OCI-LY3 (cell line): ENCODE measurements around the gene C1QTNF2.

Experiments
- H2AFZ ChIP-seq: fragments of 200-600, 300-600 bp; shearing (Covaris generic); 2 replicates; pipeline ENCODE4 v1.6.0; 2014; ENCODE audit warnings: antibody characterized with exemption, low read depth, low read length
- H3K27ac ChIP-seq: fragments of 200-600, 300-600 bp; sonication (generic); 2 replicates; pipeline ENCODE4 v1.5.1; 2014; ENCODE audit warnings: mild to moderate bottlenecking, low read length, moderate library complexity, mixed read lengths
- H3K27me3 ChIP-seq: fragments of 200-600, 300-600 bp; sonication (generic); 2 replicates; pipeline ENCODE4 v1.6.1; 2014; ENCODE audit warnings: low read depth, low read length, mixed read lengths
- H3K36me3 ChIP-seq: fragments of 200-600, 300-600 bp; sonication (generic); replicated peaks from 2 replicates; pipeline ENCODE3; 2014; ENCODE audit warnings: low read depth, low read length, mixed read lengths
- H3K4me1 ChIP-seq: fragments of 300-600, 200-600 bp; sonication (generic); 2 replicates; pipeline ENCODE4 v1.6.1; 2014; ENCODE audit warnings: low read length, mixed read lengths
- H3K4me2 ChIP-seq: fragments of 200-600, 300-600 bp; sonication (generic); 2 replicates; pipeline ENCODE4 v1.6.1; 2014; ENCODE audit warnings: low read length, mixed read lengths
- H3K4me3 ChIP-seq: fragments of 300-600, 200-600 bp; sonication (generic); 2 replicates; pipeline ENCODE4 v1.5.1; 2014; ENCODE audit warnings: antibody characterized with exemption, mild to moderate bottlenecking, low read length, moderate library complexity
- H3K79me2 ChIP-seq: fragments of 300-600, 200-600 bp; shearing (Covaris generic); 2 replicates; pipeline ENCODE4 v1.6.1; 2014; ENCODE audit warnings: mild to moderate bottlenecking, low read length, mixed read lengths
- H3K9ac ChIP-seq: fragments of 300-600, 200-600 bp; shearing (Covaris generic); 2 replicates; pipeline ENCODE4 v1.6.0; 2014; ENCODE audit warnings: mild to moderate bottlenecking, low read length, moderate library complexity
- H3K9me3 ChIP-seq: fragments of 200-600, 300-600 bp; shearing (Covaris generic); 2 replicates; pipeline ENCODE4 v1.6.1; 2014; ENCODE audit warnings: low read length, mixed read lengths; ENCODE audit not compliant: insufficient read depth
- H4K20me1 ChIP-seq: fragments of 200-600, 300-600 bp; sonication (generic); 2 replicates; pipeline ENCODE4 v1.6.1; 2016; ENCODE audit warnings: low read length, mixed read lengths; ENCODE audit not compliant: insufficient read depth
- CTCF ChIP-seq: fragments of 200-600, 300-600 bp; sonication (generic); IDR thresholded peaks from 2 replicates; pipeline ENCODE4 v1.5.1; 2014; ENCODE audit warnings: antibody characterized with exemption, low read length, low read depth
- EZH2phosphoT487 ChIP-seq: fragments of 200-600 bp; shearing (Covaris generic); IDR thresholded peaks from 2 replicates; pipeline ENCODE4 v1.6.1; 2018; ENCODE audit warnings: antibody characterized with exemption, mixed run types, low read depth

C1QTNF2 gene

DNA sequence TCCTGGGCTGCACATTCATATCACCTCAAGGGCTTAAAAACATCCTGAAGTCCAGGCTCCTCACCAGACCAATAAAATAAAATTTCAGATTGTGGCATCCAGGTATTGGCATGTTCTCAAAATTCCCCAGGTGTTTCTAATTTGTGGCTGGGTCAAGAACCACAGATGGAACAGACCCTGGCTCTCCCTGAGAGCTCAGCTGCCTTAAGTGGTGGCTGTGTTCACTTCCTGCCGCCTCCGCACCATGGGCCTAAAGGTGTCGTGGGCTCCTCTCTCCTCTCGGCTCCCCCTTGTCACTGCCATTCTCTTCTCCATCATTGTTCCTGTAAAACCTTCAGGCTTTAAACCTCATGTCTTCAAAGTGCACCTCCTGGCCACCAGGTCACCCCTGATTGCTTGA is 40.2 kb downstream of the C1QTNF2 start:
- no peak overlapping the region for H2AFZ ChIP-seq
- no peak overlapping the region for H3K4me2 ChIP-seq
- H3K79me2 ChIP-seq: no peaks in the 10 kb centered on the region
- H4K20me1 ChIP-seq: no peaks in the 10 kb centered on the region
- no peak overlapping the region for H3K4me3 ChIP-seq
- no peaks in the 10 kb centered on the region for H3K9me3 ChIP-seq
- no peak overlapping the region for H3K9ac ChIP-seq
- no peaks in the 10 kb centered on the region for H3K36me3 ChIP-seq
- no peak overlapping the region for H3K27ac ChIP-seq
- no peaks in the 10 kb centered on the region for H3K4me1 ChIP-seq
- TF ChIP-seq CTCF (no peak), EZH2phosphoT487 (no peak)
- no peaks in the 10 kb centered on the region for H3K27me3 ChIP-seq

DNA sequence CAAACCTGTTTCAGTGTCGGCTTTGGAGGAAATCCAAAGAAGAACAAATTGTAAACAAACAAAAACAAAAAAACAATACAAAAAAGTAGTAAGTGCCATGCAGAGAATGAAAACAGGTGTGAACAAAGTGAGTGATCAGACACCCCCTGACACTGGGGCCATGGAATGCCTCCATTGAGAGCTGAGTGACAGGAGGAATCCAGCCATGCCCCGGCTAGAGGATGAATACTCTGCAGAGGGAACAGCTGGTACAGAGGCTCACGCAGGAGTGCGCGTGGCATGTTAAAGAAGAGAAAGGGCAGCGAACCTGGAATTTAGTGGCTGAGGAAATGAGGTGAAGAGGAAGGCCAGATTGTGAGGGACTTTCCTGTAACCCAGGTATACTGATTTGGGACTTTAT is 42.6 kb downstream of the C1QTNF2 start:
- H4K20me1 ChIP-seq: no peaks in the 10 kb centered on the region
- H3K27me3 ChIP-seq: no peaks in the 10 kb centered on the region
- no peaks in the 10 kb centered on the region for H3K36me3 ChIP-seq
- H3K4me3 ChIP-seq: no peak overlapping the region
- H3K9me3 ChIP-seq: no peaks in the 10 kb centered on the region
- no peaks in the 10 kb centered on the region for H3K79me2 ChIP-seq
- no peak overlapping the region for H3K27ac ChIP-seq
- no peak overlapping the region for H3K4me2 ChIP-seq
- no peak overlapping the region for H2AFZ ChIP-seq
- no peak overlapping the region for H3K9ac ChIP-seq
- H3K4me1 ChIP-seq: no peaks in the 10 kb centered on the region
- no peak for TF ChIP-seq EZH2phosphoT487
- no peak for TF ChIP-seq CTCF

DNA sequence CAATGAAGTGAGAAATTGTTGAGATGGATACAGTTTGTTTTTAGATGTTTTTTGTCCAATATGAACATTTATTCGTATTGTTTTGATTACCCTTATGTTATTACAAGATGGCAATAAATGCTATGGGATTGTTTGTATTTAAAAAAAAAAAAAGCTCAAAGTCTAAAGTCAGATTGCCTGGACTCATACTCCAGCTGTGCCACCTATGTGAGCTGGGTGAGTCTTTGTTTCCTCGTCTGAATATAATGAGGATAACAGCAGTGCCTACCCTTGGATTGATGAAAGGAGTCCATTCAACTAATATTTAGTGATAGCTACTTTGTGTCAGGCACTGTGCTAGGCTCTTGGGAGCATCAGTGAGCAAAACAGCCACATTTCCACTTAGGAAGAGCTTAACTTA is 43.4 kb downstream of the C1QTNF2 start:
- TF ChIP-seq CTCF (no peak), EZH2phosphoT487 (no peak)
- Histone ChIP-seq H2AFZ (no peak overlapping the region), H3K79me2 (no peaks in the 10 kb centered on the region), H3K4me2 (no peak overlapping the region), H3K36me3 (no peaks in the 10 kb centered on the region), H4K20me1 (no peaks in the 10 kb centered on the region), H3K27me3 (no peaks in the 10 kb centered on the region), H3K27ac (no peak overlapping the region), H3K4me1 (no peaks in the 10 kb centered on the region), H3K4me3 (no peak overlapping the region), H3K9me3 (no peaks in the 10 kb centered on the region), H3K9ac (no peak overlapping the region)

DNA sequence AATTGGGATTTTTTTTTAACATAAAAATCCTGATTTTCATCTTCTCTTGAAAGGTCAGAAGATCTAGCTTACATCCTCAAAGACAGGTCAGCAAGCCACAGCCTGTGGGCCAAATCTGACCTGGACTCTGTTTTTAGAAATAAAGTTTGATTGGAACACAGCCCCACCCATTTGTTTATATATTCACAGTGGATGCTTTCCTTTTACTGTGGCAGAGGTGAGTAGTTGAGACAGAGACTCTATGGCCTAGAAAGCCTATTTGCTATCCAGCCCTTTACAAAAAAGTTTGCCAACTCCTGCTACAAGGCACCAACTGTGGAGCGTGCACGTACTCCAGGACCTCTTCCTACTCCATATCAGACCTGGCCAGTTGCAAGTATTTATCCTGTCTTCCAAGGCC is 44.7 kb downstream of the C1QTNF2 start:
- H3K4me1 ChIP-seq: no peaks in the 10 kb centered on the region
- TF ChIP-seq CTCF (no peak), EZH2phosphoT487 (no peak)
- H3K27me3 ChIP-seq: no peaks in the 10 kb centered on the region
- H3K27ac ChIP-seq: no peak overlapping the region
- no peaks in the 10 kb centered on the region for H3K36me3 ChIP-seq
- no peak overlapping the region for H3K4me2 ChIP-seq
- H3K4me3 ChIP-seq: no peak overlapping the region
- H4K20me1 ChIP-seq: no peaks in the 10 kb centered on the region
- H3K79me2 ChIP-seq: no peaks in the 10 kb centered on the region
- H2AFZ ChIP-seq: no peak overlapping the region
- no peak overlapping the region for H3K9ac ChIP-seq
- no peaks in the 10 kb centered on the region for H3K9me3 ChIP-seq
